ENCODE results near the gene ARHGAP21.

DNA sequence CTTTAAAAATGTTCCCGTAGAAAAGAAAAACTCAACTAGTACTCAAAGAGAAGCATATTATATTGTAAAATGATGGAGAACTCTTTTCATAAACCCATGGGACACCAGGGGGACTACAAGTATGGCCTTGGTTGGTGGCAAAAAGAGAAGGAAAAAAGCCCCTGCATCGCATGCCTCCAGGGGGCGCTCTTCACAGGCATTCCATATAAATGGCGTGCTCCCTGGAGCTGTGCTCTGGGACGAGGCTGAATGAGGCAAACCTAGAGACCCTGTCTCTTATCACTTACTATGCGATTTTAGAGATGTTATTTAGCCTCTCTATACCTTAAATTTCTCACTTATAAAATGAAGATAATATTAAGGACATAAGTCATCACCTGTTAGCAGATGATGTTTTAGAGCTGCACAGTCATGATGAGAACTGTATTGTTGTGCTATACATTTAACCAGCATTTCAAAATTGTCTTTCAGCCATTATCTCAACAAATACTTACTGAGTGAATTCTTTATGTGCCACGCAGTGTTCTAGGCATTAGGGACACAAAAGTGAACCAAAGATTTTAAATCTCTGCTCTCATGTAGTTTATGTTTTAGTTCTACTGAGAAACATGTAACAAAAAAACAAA lies 105.8 kb downstream of the ARHGAP21 start:
- no peak for TF ChIP-seq POLR2AphosphoS5 (IDR thresholded peaks at IDR 0.05; ENCODE audit: low read depth)
- TF ChIP-seq EZH2phosphoT487 (IDR thresholded peaks at IDR 0.05; ENCODE audit: unreplicated experiment) = no peak
- TF ChIP-seq, protein P1, sequence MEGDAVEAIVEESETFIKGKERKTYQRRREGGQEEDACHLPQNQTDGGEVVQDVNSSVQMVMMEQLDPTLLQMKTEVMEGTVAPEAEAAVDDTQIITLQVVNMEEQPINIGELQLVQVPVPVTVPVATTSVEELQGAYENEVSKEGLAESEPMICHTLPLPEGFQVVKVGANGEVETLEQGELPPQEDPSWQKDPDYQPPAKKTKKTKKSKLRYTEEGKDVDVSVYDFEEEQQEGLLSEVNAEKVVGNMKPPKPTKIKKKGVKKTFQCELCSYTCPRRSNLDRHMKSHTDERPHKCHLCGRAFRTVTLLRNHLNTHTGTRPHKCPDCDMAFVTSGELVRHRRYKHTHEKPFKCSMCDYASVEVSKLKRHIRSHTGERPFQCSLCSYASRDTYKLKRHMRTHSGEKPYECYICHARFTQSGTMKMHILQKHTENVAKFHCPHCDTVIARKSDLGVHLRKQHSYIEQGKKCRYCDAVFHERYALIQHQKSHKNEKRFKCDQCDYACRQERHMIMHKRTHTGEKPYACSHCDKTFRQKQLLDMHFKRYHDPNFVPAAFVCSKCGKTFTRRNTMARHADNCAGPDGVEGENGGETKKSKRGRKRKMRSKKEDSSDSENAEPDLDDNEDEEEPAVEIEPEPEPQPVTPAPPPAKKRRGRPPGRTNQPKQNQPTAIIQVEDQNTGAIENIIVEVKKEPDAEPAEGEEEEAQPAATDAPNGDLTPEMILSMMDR (conservative IDR thresholded peaks at IDR 0.05; ENCODE audit: low read depth in 2 of 2) = peak; percentile 91 to 99
- no peak for TF ChIP-seq EZH2 (IDR thresholded peaks at IDR 0.05; ENCODE audit: low read depth, unreplicated experiment)
- no peak for TF ChIP-seq REST (IDR thresholded peaks at IDR 0.05; ENCODE audit: unreplicated experiment)
- TF ChIP-seq CREB1 (CRISPR knock-in tag; IDR thresholded peaks at IDR 0.05; ENCODE audit: low read depth) = no peak
- no peak for TF ChIP-seq JUNB (IDR thresholded peaks at IDR 0.05; ENCODE audit: unreplicated experiment)
- no peak for TF ChIP-seq ZNF331 (CRISPR knock-in tag; IDR thresholded peaks at IDR 0.05; ENCODE audit: low read depth)

All from GM23338 (cell line).